ENCODE measurements around the gene C5orf46.
A peak's percentile ranks its signal among the peaks of the same experiment; 100 is the strongest.

C5orf46 gene

GRCh38 chr5:147858565-147858964 lies 47.8 kb downstream of the C5orf46 start:
- DNase-seq (ENCODE audit: low spot score) = no peak

GRCh38 chr5:147857302-147858129 lies 48.8 kb downstream of the C5orf46 start:
- peak; percentile 53 for DNase-seq (ENCODE audit: low spot score)

GRCh38 chr5:147856801-147857200 lies 49.5 kb downstream of the C5orf46 start:
- DNase-seq (ENCODE audit: low spot score) = no peak

- DNase-seq (ENCODE audit: low spot score) = no peak
Observed at GRCh38 chr5:147855774-147856069, 50.6 kb downstream of the C5orf46 start.

GRCh38 chr5:147854894-147855773 lies 51.2 kb downstream of the C5orf46 start:
- DNase-seq (ENCODE audit: low spot score) = no peak

GRCh38 chr5:147854331-147854730 lies 52.0 kb downstream of the C5orf46 start:
- no peak for DNase-seq (ENCODE audit: low spot score)

- DNase-seq (ENCODE audit: low spot score) = no peak
Observed at GRCh38 chr5:147853372-147853987, 52.9 kb downstream of the C5orf46 start.

GRCh38 chr5:147852365-147852764 lies 54.0 kb downstream of the C5orf46 start:
- no peak for DNase-seq (ENCODE audit: low spot score)

GRCh38 chr5:147851578-147851977 lies 54.8 kb downstream of the C5orf46 start:
- DNase-seq (ENCODE audit: low spot score) = no peak

- no peak for DNase-seq (ENCODE audit: low spot score)
Observed at GRCh38 chr5:147849226-147849625, 57.1 kb downstream of the C5orf46 start.

GRCh38 chr5:147845618-147846017 lies 60.7 kb downstream of the C5orf46 start:
- DNase-seq (ENCODE audit: low spot score) = no peak

- no peak for DNase-seq (ENCODE audit: low spot score)
Observed at GRCh38 chr5:147844846-147845245, 61.5 kb downstream of the C5orf46 start.

- no peak for DNase-seq (ENCODE audit: low spot score)
Observed at GRCh38 chr5:147842869-147843268, 63.5 kb downstream of the C5orf46 start.

Measured in iPS-NIHi11 (cell line).